Measurements from ENCODE around the gene MANF. TPM values are rescaled to one million over a fixed set of nuclear protein-coding genes. Genes with fewer than 3 reads are reported as not detected.

The MANF gene
- 114 TPM for polyA plus RNA-seq (2012; ENCODE audit: insufficient read depth, insufficient read length, low read depth)

DNA sequence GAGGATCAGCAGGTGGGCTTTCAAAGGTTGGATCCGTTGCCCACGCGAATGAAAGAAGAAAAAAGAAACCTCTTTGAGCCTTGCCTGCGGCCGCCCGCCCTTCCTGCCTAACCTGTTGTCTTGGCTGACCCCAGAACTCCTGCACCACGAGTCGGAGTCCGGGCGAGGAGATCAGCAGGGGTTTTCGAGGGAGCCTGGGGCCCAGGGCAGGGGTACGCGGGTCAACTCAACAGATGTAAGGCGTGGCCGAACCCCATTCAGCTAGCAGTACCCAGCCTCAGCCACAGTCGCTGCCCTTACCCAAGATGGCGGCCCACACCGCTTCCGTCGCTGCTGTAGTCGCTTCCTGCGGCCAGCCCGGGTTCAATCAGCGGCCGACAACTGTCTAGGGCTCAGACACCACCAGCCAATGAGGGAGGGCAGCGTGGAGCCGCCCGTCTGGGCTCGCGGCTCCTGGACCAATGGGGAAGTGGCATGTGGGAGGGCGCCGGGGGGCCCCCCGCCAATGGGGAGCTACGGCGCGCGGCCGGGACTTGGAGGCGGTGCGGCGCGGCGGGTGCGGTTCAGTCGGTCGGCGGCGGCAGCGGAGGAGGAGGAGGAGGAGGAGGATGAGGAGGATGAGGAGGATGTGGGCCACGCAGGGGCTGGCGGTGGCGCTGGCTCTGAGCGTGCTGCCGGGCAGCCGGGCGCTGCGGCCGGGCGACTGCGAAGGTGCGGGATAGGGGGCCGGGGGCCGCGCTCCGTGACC is at the start of gene MANF:
Gene MANF (plus strand): TSS at position 566 of the 748 bp plus-strand sequence. CDS start 52 bp downstream, at position 618.
- Histone ChIP-seq H3K36me3 (peaks cover 4% of the 10 kb centered on the region), H3K4me1 (no peaks in the 10 kb centered on the region; the same call in 1 of the 2 replicates), H3K9me3 (no peaks in the 10 kb centered on the region), H3K4me3 (ENCODE audit: low read depth, low read length) (peak within 1 kb of the TSS; percentile 84), H3K27me3 (no peaks in the 10 kb centered on the region)
- peak; percentile 94 for DNase-seq
- TF ChIP-seq, protein P1, sequence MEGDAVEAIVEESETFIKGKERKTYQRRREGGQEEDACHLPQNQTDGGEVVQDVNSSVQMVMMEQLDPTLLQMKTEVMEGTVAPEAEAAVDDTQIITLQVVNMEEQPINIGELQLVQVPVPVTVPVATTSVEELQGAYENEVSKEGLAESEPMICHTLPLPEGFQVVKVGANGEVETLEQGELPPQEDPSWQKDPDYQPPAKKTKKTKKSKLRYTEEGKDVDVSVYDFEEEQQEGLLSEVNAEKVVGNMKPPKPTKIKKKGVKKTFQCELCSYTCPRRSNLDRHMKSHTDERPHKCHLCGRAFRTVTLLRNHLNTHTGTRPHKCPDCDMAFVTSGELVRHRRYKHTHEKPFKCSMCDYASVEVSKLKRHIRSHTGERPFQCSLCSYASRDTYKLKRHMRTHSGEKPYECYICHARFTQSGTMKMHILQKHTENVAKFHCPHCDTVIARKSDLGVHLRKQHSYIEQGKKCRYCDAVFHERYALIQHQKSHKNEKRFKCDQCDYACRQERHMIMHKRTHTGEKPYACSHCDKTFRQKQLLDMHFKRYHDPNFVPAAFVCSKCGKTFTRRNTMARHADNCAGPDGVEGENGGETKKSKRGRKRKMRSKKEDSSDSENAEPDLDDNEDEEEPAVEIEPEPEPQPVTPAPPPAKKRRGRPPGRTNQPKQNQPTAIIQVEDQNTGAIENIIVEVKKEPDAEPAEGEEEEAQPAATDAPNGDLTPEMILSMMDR (IDR thresholded peaks at IDR 0.05; ENCODE audit: low read depth, low read length) = no peak

- no peaks in the 10 kb centered on the region for H3K4me1 ChIP-seq
Measured at GRCh38 chr3:51336261-51336660, 48.8 kb upstream of the MANF start.

DNA sequence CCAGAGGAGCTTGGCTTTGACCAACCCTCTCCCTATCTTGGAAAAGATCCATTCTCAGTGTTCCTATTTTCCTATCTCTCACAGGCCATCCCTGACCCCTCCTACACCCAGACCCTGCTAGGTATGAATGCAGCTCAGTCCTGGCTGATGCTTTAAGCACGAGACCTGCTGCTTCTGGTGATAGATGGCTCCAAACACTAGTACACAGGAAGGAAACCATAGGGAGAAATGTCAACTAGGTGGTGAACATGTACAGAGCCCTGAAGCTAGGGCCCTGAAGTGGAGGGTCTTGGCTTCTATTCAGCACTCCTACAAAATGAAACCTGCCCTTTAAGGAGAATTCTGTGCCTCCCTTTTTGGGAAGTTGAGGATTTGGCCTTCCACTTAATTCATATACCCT is 47.4 kb upstream of the MANF start:
- DNase-seq = no peak
- Histone ChIP-seq H3K4me3 (ENCODE audit: low read depth, low read length) (no peak overlapping the region), H3K9me3 (no peaks in the 10 kb centered on the region), H3K27me3 (no peaks in the 10 kb centered on the region), H3K4me1 (no peaks in the 10 kb centered on the region), H3K36me3 (no peaks in the 10 kb centered on the region)
- TF ChIP-seq, protein P1 (IDR thresholded peaks at IDR 0.05; ENCODE audit: low read depth, low read length) = no peak

More at GRCh38 chr3:51336261-51336660, 48.8 kb upstream of the MANF start:
- Histone ChIP-seq H3K27me3 (no peaks in the 10 kb centered on the region), H3K36me3 (no peaks in the 10 kb centered on the region), H3K9me3 (no peaks in the 10 kb centered on the region), H3K4me3 (ENCODE audit: low read depth, low read length) (no peak overlapping the region)
- no peak for DNase-seq
- TF ChIP-seq, protein P1 (IDR thresholded peaks at IDR 0.05; ENCODE audit: low read depth, low read length) = no peak

DNA sequence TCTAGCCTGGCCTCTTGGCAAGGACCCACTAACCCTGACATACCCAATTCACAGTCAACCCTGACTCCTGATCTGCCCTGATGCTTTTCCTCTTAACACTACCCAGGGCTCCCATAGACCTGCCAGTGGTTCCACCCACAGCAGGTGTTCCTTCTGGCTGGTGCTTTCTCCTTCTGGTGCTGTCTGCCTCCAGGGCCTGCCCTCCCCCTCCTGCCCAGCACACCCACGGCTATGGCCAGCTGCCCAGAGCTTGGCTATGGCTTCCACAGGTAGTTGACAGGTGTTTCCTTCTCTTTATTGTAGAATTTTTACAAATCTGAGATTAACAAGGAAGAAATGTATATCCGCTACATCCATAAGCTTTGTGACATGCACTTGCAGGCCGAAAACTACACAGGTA is 46.5 kb upstream of the MANF start:
- Histone ChIP-seq H3K4me1 (no peaks in the 10 kb centered on the region), H3K36me3 (no peaks in the 10 kb centered on the region), H3K4me3 (ENCODE audit: low read depth, low read length) (no peak overlapping the region), H3K27me3 (no peaks in the 10 kb centered on the region), H3K9me3 (no peaks in the 10 kb centered on the region)
- no peak for DNase-seq
- TF ChIP-seq, protein P1 (IDR thresholded peaks at IDR 0.05; ENCODE audit: low read depth, low read length) = no peak

DNA sequence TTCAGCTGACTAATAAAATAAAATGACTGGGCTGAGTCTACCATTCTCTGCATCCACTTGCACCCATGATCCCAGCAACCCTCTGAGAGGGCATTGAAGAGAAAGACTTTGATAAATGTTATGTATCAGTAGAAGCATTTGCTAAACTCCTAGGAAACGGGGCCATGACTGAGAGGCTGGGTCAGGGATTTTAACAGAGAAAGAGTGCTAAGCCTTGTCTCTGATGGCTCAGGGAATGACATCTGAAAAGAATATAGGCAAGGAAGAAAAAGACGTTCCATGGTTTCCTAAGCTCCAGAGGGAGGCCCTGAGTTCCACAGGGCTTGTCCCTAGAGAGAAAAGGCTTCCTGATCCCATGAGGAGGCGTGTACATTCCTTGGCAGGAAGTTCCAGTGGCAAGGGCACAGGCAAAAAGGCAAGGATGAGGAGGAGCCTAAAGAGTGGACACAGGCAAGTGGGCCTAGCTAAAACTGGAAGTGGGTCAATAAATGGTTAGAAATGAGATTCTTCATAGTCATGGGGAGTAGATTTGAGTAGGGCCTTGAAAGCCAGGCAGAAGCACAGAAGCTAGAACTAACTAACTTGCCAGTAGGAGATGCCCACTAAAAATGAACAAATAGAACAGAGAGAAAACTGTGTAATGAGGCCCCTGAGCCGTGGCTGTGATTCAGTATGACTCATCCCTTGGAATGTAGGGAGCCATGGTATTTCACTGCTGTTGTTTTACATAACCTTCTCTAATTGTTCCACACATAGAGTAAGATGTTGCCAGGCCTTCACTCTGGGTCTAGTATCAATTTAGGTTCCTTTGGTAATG is 44.9 kb upstream of the MANF start:
- no peak overlapping the region for H3K4me3 ChIP-seq (ENCODE audit: low read depth, low read length)
- TF ChIP-seq, protein P1 (IDR thresholded peaks at IDR 0.05; ENCODE audit: low read depth, low read length) = no peak
- H3K27me3 ChIP-seq = no peaks in the 10 kb centered on the region
- no peaks in the 10 kb centered on the region for H3K9me3 ChIP-seq
- no peak for DNase-seq
- no peaks in the 10 kb centered on the region for H3K4me1 ChIP-seq
- no peaks in the 10 kb centered on the region for H3K36me3 ChIP-seq
